Fibroblast of lung (primary cell): ENCODE data around the gene GREB1. TPM values are rescaled to one million over a fixed set of nuclear protein-coding genes. Genes with fewer than 3 reads are reported as not detected.

Experiments
- DNase-seq, 2 donors: peaks; one replicate each; pipeline versions ENCODE4 v3.0.0 to v3.0.0-alpha.2; 2010; ENCODE audit warnings: low read depth in 2 of 2
- H2AFZ ChIP-seq: 2 replicates; pipeline ENCODE4 v1.5.1; 2012; ENCODE audit warnings: low read length, control low read depth, inconsistent platforms
- H3K27ac ChIP-seq: 2 replicates; pipeline ENCODE4 v1.5.1; 2011; ENCODE audit warnings: low read length, control low read depth; ENCODE audit not compliant: insufficient read depth
- H3K27me3 ChIP-seq: 2 replicates; pipeline ENCODE4 v1.5.1; 2011; ENCODE audit warnings: mild to moderate bottlenecking, low read length; ENCODE audit not compliant: control insufficient read depth, insufficient read depth
- H3K36me3 ChIP-seq: 2 replicates; pipeline ENCODE4 v1.5.1; 2011; ENCODE audit warnings: low read length; ENCODE audit not compliant: control insufficient read depth, insufficient read depth
- H3K4me1 ChIP-seq: 2 replicates; pipeline ENCODE4 v1.5.1; 2011; ENCODE audit warnings: low read length; ENCODE audit not compliant: control insufficient read depth, insufficient read depth; ENCODE audit errors: extremely low read depth
- H3K4me2 ChIP-seq: 2 replicates; pipeline ENCODE4 v1.5.1; 2011; ENCODE audit warnings: low read length, control low read depth; ENCODE audit not compliant: insufficient read depth; ENCODE audit errors: extremely low read depth
- H3K4me3 ChIP-seq, 4 experiments: fragments of 200-600 bp in 1 of 4; sonication (generic) in 1 of 4; replicated peaks in 1 of 4; 2 replicates each; pipeline ENCODE4 v1.5.1; 2011 to 2016; ENCODE audit warnings: low read length in 4 of 4, low read depth in 3 of 4, mild to moderate bottlenecking in 3 of 4, control low read depth in 2 of 4, inconsistent platforms in 1 of 4, mixed read lengths in 1 of 4; ENCODE audit not compliant: insufficient read depth in 1 of 4; ENCODE audit errors: control extremely low read depth in 1 of 4
- H3K79me2 ChIP-seq: 2 replicates; pipeline ENCODE4 v1.5.1; 2012; ENCODE audit warnings: mild to moderate bottlenecking, low read length, inconsistent platforms; ENCODE audit not compliant: control insufficient read depth, insufficient read depth
- H3K9ac ChIP-seq: 2 replicates; pipeline ENCODE4 v1.5.1; 2011; ENCODE audit warnings: mild to moderate bottlenecking, low read length, control low read depth; ENCODE audit not compliant: insufficient read depth
- H3K9me3 ChIP-seq: 2 replicates; pipeline ENCODE4 v1.5.1; 2012; ENCODE audit warnings: low read depth, low read length; ENCODE audit not compliant: control insufficient read depth, insufficient read depth
- H4K20me1 ChIP-seq: 2 replicates; pipeline ENCODE4 v1.5.1; 2011; ENCODE audit warnings: low read length; ENCODE audit not compliant: control insufficient read depth, insufficient read depth; ENCODE audit errors: extremely low read depth
- CTCF ChIP-seq, 2 donors: IDR thresholded peaks in 1 of 2; conservative IDR thresholded peaks in 1 of 2; 1 replicate in 1 of 2; 2 replicates in 1 of 2; pipeline ENCODE4 v1.5.1; 2011 to 2012; ENCODE audit warnings: low read length in 2 of 2, control low read depth in 1 of 2, inconsistent platforms in 1 of 2, low read depth in 1 of 2, mild to moderate bottlenecking in 1 of 2
- EZH2 ChIP-seq: IDR thresholded peaks from 2 replicates; pipeline ENCODE4 v1.5.1; 2012; ENCODE audit warnings: low read length, control low read depth, mild to moderate bottlenecking; ENCODE audit errors: missing control alignments
- polyA plus RNA-seq, 2 donors: library from polyadenylated mRNA; depleted of rRNA in 1 of 2; stranded (reverse) in 1 of 2; unstranded in 1 of 2; fragments of >200 nt; gene quantifications; 2 replicates each; pipeline ENCODE4 v1.2.1, GENCODE V29; 2011 to 2012; ENCODE audit warnings: missing spikeins in 1 of 2
- total RNA-seq: library from RNA; depleted of rRNA; stranded (reverse); fragments of >200 nt; gene quantifications from 2 replicates; pipeline ENCODE4 v1.2.1, GENCODE V29; 2014

The GREB1 gene
- total and polyA plus RNA-seq, 2 donors (not counting 1 experiment from before 2014, with no cell fraction given): 0.06 to 2.0 TPM

GRCh38 chr2:11503354-11503927, 30.4 kb upstream of the GREB1 start:
- no peaks in the 10 kb centered on the region for H3K79me2 ChIP-seq
- H3K4me2 ChIP-seq: no peak overlapping the region
- no peaks in the 10 kb centered on the region for H3K27me3 ChIP-seq
- TF ChIP-seq EZH2 (no peak), CTCF (conservative IDR thresholded peaks at IDR 0.05 in 1 of 2, IDR thresholded peaks at IDR 0.05 in 1 of 2; ENCODE audit: low read depth in 1 of 2, low read length in 2 of 2) (no peak)
- H3K27ac ChIP-seq: no peak overlapping the region
- H3K9ac ChIP-seq: no peak overlapping the region
- no peaks in the 10 kb centered on the region for H3K9me3 ChIP-seq
- no peak overlapping the region for H2AFZ ChIP-seq
- H4K20me1 ChIP-seq: no peaks in the 10 kb centered on the region
- no peak overlapping the region for H3K4me3 ChIP-seq
- no peaks in the 10 kb centered on the region for H3K4me1 ChIP-seq
- H3K36me3 ChIP-seq: no peaks in the 10 kb centered on the region
- no peak for DNase-seq

- H4K20me1 ChIP-seq: no peaks in the 10 kb centered on the region
- no peaks in the 10 kb centered on the region for H3K79me2 ChIP-seq
- DNase-seq: peak in 1 of 2 donors; percentile 34
- H3K27me3 ChIP-seq: no peaks in the 10 kb centered on the region
- H3K4me1 ChIP-seq: no peaks in the 10 kb centered on the region
- H3K4me2 ChIP-seq: no peak overlapping the region
- TF ChIP-seq EZH2: no peak
- no peak for TF ChIP-seq CTCF (conservative IDR thresholded peaks at IDR 0.05 in 1 of 2, IDR thresholded peaks at IDR 0.05 in 1 of 2; ENCODE audit: low read depth in 1 of 2, low read length in 2 of 2)
- H2AFZ ChIP-seq: no peak overlapping the region
- no peaks in the 10 kb centered on the region for H3K9me3 ChIP-seq
- H3K27ac ChIP-seq: no peak overlapping the region
- no peaks in the 10 kb centered on the region for H3K36me3 ChIP-seq
- H3K4me3 ChIP-seq: no peak overlapping the region
- H3K9ac ChIP-seq: no peak overlapping the region
Measured at GRCh38 chr2:11505652-11506610, 27.9 kb upstream of the GREB1 start.

- Histone ChIP-seq H3K4me2 (no peak overlapping the region), H3K4me3 (no peak overlapping the region), H3K36me3 (no peaks in the 10 kb centered on the region), H3K9me3 (no peaks in the 10 kb centered on the region), H4K20me1 (no peaks in the 10 kb centered on the region), H3K27me3 (no peaks in the 10 kb centered on the region), H2AFZ (no peak overlapping the region), H3K27ac (no peak overlapping the region), H3K4me1 (no peaks in the 10 kb centered on the region), H3K9ac (no peak overlapping the region), H3K79me2 (no peaks in the 10 kb centered on the region)
- DNase-seq: no peak
- TF ChIP-seq EZH2 (no peak), CTCF (conservative IDR thresholded peaks at IDR 0.05 in 1 of 2, IDR thresholded peaks at IDR 0.05 in 1 of 2; ENCODE audit: low read depth in 1 of 2, low read length in 2 of 2) (no peak)
Measured at GRCh38 chr2:11506611-11506969, 27.3 kb upstream of the GREB1 start.
